GM12878 (cell line): ENCODE measurements around the gene FTO. TPM values are rescaled to one million over a fixed set of nuclear protein-coding genes. Genes with fewer than 3 reads are reported as not detected.
A peak's percentile ranks its signal among the peaks of the same experiment; 100 is the strongest.

Experiments
- BRCA1 ChIP-seq: IDR thresholded peaks from 2 replicates; pipeline ENCODE4 v1.6.1; 2011; ENCODE audit warnings: low read depth, low read length, improper control_type of control experiment
- CREB1 ChIP-seq: IDR thresholded peaks from 2 replicates; pipeline ENCODE4 v1.6.1; 2012; ENCODE audit warnings: low read depth, mild to moderate bottlenecking, inconsistent platforms
- EED ChIP-seq: sonication (generic); IDR thresholded peaks from 2 replicates; pipeline ENCODE4 v1.6.1; 2016; ENCODE audit warnings: antibody characterized with exemption, low read depth
- ETV6 ChIP-seq, 2 experiments: fragments of 450-650 bp in 1 of 2; IDR thresholded peaks in 1 of 2; conservative IDR thresholded peaks in 1 of 2; 2 replicates each; pipeline ENCODE4 v1.6.1; 2014; ENCODE audit warnings: antibody characterized with exemption in 1 of 2, borderline replicate concordance in 1 of 2, low read depth in 1 of 2, mild to moderate bottlenecking in 1 of 2, moderate library complexity in 1 of 2
- FOXM1 ChIP-seq: IDR thresholded peaks from 2 replicates; pipeline ENCODE4 v1.6.1; 2012; ENCODE audit warnings: low read depth, mild to moderate bottlenecking, inconsistent platforms, low read length, moderate library complexity
- HDAC2 ChIP-seq: fragments of 200-600 bp; sonication (generic); IDR thresholded peaks from 2 replicates; pipeline ENCODE4 v1.6.1; 2017
- IKZF1 ChIP-seq: fragments of 450-650 bp; conservative IDR thresholded peaks from 2 replicates; pipeline ENCODE4 v1.6.1; 2017; ENCODE audit warnings: antibody characterized with exemption, mild to moderate bottlenecking
- IKZF2 ChIP-seq, 2 experiments: fragments of 450-650 bp; IDR thresholded peaks; 2 replicates each; pipeline ENCODE4 v1.6.1; 2017; ENCODE audit warnings: mild to moderate bottlenecking in 2 of 2, moderate library complexity in 2 of 2
- KDM1A ChIP-seq: fragments of 200-600 bp; sonication (generic); IDR thresholded peaks from 2 replicates; pipeline ENCODE4 v1.6.1; 2016; ENCODE audit warnings: borderline replicate concordance
- KLF5 ChIP-seq: fragments of 450-650 bp; IDR thresholded peaks from 2 replicates; pipeline ENCODE4 v1.6.1; 2014; ENCODE audit warnings: mild to moderate bottlenecking; ENCODE audit not compliant: partially characterized antibody
- LARP7 ChIP-seq: fragments of 450-650 bp; IDR thresholded peaks from 2 replicates; pipeline ENCODE4 v1.6.1; 2017; ENCODE audit warnings: mild to moderate bottlenecking
- MEF2A ChIP-seq: IDR thresholded peaks from 2 replicates; pipeline ENCODE4 v1.6.1; 2011; ENCODE audit warnings: low read depth, mild to moderate bottlenecking, low read length, moderate library complexity; ENCODE audit not compliant: insufficient read depth
- NFXL1 ChIP-seq: fragments of 450-650 bp; IDR thresholded peaks from 2 replicates; pipeline ENCODE4 v1.6.1; 2017; ENCODE audit warnings: antibody characterized with exemption, mild to moderate bottlenecking, borderline replicate concordance
- NR2C1 ChIP-seq: fragments of 450-650 bp; IDR thresholded peaks from 2 replicates; pipeline ENCODE4 v1.6.1; 2017; ENCODE audit warnings: antibody characterized with exemption, mild to moderate bottlenecking, moderate library complexity
- NR2F1 ChIP-seq: fragments of 450-650 bp; conservative IDR thresholded peaks from 2 replicates; pipeline ENCODE4 v1.6.1; 2017; ENCODE audit warnings: mild to moderate bottlenecking
- POU2F2 ChIP-seq: IDR thresholded peaks from 3 replicates; pipeline ENCODE4 v1.6.1; 2011; ENCODE audit warnings: low read depth, mild to moderate bottlenecking, low read length, borderline replicate concordance
- RBBP5 ChIP-seq: fragments of 200-600 bp; sonication (generic); conservative IDR thresholded peaks from 2 replicates; pipeline ENCODE4 v1.6.1; 2016
- RCOR1 ChIP-seq: conservative IDR thresholded peaks from 2 replicates; pipeline ENCODE4 v1.6.1; 2012; ENCODE audit warnings: low read depth, low read length, improper control_type of control experiment
- RUNX3 ChIP-seq: IDR thresholded peaks from 2 replicates; pipeline ENCODE4 v1.6.1; 2012; ENCODE audit warnings: low read length, inconsistent platforms
- SMAD1 ChIP-seq: fragments of 450-650 bp; IDR thresholded peaks from 2 replicates; pipeline ENCODE4 v1.6.1; 2018; ENCODE audit warnings: mild to moderate bottlenecking, low read depth; ENCODE audit not compliant: partially characterized antibody
- STAT1 ChIP-seq: fragments of 450-650 bp; conservative IDR thresholded peaks from 2 replicates; pipeline ENCODE4 v1.6.1; 2014; ENCODE audit warnings: antibody characterized with exemption, mild to moderate bottlenecking
- SUZ12 ChIP-seq: fragments of 200-600 bp; sonication (generic); IDR thresholded peaks from one replicate; pipeline ENCODE4 v1.6.1; 2018; ENCODE audit warnings: antibody characterized with exemption, mild to moderate bottlenecking; ENCODE audit not compliant: unreplicated experiment
- WRNIP1 ChIP-seq: IDR thresholded peaks from 2 replicates; pipeline ENCODE4 v1.6.1; 2011; ENCODE audit warnings: low read depth, low read length, improper control_type of control experiment, borderline replicate concordance
- YY1 ChIP-seq: IDR thresholded peaks from 2 replicates; pipeline ENCODE4 v1.6.1; 2011; ENCODE audit warnings: low read depth, mild to moderate bottlenecking, low read length
- ZNF384 ChIP-seq: IDR thresholded peaks from 2 replicates; pipeline ENCODE4 v1.6.1; 2012; ENCODE audit warnings: low read depth, mild to moderate bottlenecking, low read length, improper control_type of control experiment, borderline replicate concordance
- polyA plus RNA-seq, 11 experiments: library from polyadenylated mRNA; depleted of rRNA in 4 of 11; unstranded in 6 of 11; stranded (reverse) in 5 of 11; fragments of >200 nt; fragmentation: Nextera tagmentation in 4 of 11; fragmentation: Illumina TruSeq in 1 of 11; extraction: Ambion mirVana in 4 of 11; extraction: Trizol in 1 of 11; gene quantifications; 1 replicate in 1 of 11; 2 replicates in 10 of 11; pipeline versions ENCODE4 v1.2.1 to v1.2.3, GENCODE V29; 2011 to 2016; ENCODE audit warnings: inconsistent platforms in 2 of 11, missing spikeins in 2 of 11, low read depth in 1 of 11
- total RNA-seq, 4 experiments: library from RNA; depleted of rRNA in 3 of 4; stranded (reverse); fragments of >200 nt in 3 of 4; fragmentation: Illumina TruSeq in 1 of 4; extraction: Trizol in 1 of 4; gene quantifications; 2 replicates each; pipeline versions ENCODE4 v1.2.1 to v1.2.3, GENCODE V29; 2013 to 2021
- TF ChIP-seq, protein P1 (sequence below): IDR thresholded peaks from 2 replicates; pipeline ENCODE4 v1.6.1; 2012; ENCODE audit warnings: low read depth, low read length, improper control_type of control experiment
- TF ChIP-seq, protein P2 (sequence below): fragments of 450-650 bp; formaldehyde crosslinking; IDR thresholded peaks from 2 replicates; pipeline ENCODE4 v1.4.0; 2020; ENCODE audit warnings: mild to moderate bottlenecking, moderate library complexity
- TF ChIP-seq, protein P3 (sequence below): fragments of 150-350 bp; IDR thresholded peaks from 2 replicates; pipeline ENCODE4 v1.6.1; 2014; ENCODE audit warnings: mild to moderate bottlenecking, low read depth, low read length

The FTO gene
- total and polyA plus RNA-seq, 10 of the 15 experiments (the other 5 are each of a cell fraction or from before 2014, with no cell fraction given): 20.1 to 55.0 (median 47.0) TPM

DNA sequence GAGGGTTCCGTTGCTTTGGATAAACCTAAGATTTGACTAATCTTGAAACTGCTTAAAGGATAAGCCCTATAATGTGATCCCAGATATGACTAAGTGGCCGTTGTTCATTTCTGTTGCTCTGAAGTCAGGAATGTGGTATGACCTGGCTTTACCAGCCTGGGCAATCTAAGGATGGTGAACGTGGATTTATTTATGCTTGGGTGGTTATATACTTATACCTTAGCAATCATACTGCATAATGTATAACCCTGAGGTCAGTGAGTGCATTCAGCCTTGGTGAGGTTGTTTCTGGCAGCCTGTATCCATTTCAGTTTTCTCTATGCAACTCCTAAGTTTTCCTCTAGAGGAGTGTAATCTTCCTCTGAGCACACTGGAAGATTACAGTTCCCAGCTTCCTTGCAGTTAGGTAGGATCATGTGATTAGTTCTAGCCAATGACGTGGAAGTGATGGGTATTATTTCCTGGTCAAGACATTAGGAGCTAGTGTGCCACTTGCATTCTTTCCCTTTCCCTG lies 41.9 kb downstream of the FTO start (continued):
- TF ChIP-seq HDAC2 (no peak), RCOR1 (no peak), NFXL1 (no peak), YY1 (no peak), BRCA1 (no peak), KDM1A (no peak), ETV6 (conservative IDR thresholded peaks at IDR 0.05 in 1 of 2, IDR thresholded peaks at IDR 0.05 in 1 of 2; ENCODE audit: borderline replicate concordance in 1 of 2, low read depth in 1 of 2) (peak in 1 of 2 experiments; percentile 22; a peak in 1 of 4 replicates), NR2F1 (no peak), POU2F2 (no peak), ZNF384 (no peak), MEF2A (no peak), FOXM1 (no peak), RUNX3 (peak; percentile 46), CREB1 (no peak), IKZF1 (0 out of 2 replicates have a peak, but pooled peaks have one; percentile 41), IKZF2 (IDR thresholded peaks at IDR 0.05) (peak in 1 of 2 experiments; percentile 55; a peak in 1 of 4 replicates), EED (no peak), KLF5 (no peak), NR2C1 (no peak), LARP7 (no peak), RBBP5 (no peak), STAT1 (no peak), WRNIP1 (no peak), SMAD1 (no peak), SUZ12 (no peak)
- TF ChIP-seq, protein P1, sequence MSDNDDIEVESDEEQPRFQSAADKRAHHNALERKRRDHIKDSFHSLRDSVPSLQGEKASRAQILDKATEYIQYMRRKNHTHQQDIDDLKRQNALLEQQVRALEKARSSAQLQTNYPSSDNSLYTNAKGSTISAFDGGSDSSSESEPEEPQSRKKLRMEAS: no peak
- TF ChIP-seq, protein P2, sequence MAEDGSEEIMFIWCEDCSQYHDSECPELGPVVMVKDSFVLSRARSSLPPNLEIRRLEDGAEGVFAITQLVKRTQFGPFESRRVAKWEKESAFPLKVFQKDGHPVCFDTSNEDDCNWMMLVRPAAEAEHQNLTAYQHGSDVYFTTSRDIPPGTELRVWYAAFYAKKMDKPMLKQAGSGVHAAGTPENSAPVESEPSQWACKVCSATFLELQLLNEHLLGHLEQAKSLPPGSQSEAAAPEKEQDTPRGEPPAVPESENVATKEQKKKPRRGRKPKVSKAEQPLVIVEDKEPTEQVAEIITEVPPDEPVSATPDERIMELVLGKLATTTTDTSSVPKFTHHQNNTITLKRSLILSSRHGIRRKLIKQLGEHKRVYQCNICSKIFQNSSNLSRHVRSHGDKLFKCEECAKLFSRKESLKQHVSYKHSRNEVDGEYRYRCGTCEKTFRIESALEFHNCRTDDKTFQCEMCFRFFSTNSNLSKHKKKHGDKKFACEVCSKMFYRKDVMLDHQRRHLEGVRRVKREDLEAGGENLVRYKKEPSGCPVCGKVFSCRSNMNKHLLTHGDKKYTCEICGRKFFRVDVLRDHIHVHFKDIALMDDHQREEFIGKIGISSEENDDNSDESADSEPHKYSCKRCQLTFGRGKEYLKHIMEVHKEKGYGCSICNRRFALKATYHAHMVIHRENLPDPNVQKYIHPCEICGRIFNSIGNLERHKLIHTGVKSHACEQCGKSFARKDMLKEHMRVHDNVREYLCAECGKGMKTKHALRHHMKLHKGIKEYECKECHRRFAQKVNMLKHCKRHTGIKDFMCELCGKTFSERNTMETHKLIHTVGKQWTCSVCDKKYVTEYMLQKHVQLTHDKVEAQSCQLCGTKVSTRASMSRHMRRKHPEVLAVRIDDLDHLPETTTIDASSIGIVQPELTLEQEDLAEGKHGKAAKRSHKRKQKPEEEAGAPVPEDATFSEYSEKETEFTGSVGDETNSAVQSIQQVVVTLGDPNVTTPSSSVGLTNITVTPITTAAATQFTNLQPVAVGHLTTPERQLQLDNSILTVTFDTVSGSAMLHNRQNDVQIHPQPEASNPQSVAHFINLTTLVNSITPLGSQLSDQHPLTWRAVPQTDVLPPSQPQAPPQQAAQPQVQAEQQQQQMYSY (CRISPR knock-in tag): no peak
- TF ChIP-seq, protein P3, sequence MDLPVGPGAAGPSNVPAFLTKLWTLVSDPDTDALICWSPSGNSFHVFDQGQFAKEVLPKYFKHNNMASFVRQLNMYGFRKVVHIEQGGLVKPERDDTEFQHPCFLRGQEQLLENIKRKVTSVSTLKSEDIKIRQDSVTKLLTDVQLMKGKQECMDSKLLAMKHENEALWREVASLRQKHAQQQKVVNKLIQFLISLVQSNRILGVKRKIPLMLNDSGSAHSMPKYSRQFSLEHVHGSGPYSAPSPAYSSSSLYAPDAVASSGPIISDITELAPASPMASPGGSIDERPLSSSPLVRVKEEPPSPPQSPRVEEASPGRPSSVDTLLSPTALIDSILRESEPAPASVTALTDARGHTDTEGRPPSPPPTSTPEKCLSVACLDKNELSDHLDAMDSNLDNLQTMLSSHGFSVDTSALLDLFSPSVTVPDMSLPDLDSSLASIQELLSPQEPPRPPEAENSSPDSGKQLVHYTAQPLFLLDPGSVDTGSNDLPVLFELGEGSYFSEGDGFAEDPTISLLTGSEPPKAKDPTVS: no peak
